HL-60 (cell line): ENCODE data around the gene HS6ST3.

Experiments
- DNase-seq, 2 experiments: peaks; one replicate each; pipeline ENCODE4 v3.0.0-alpha.2; 2010 to 2020; ENCODE audit warnings: low read depth in 1 of 2, low spot score in 1 of 2
- H3K27ac ChIP-seq: fragments of 250-450 bp; sonication (Bioruptor Pico); replicated peaks from 2 replicates; pipeline ENCODE4 v1.5.1; 2020; ENCODE audit warnings: mild to moderate bottlenecking, moderate library complexity
- H3K27me3 ChIP-seq: fragments of 250-450 bp; sonication (Bioruptor Pico); 2 replicates; pipeline ENCODE4 v1.5.1; 2021; ENCODE audit warnings: mild to moderate bottlenecking, moderate library complexity; ENCODE audit not compliant: insufficient read depth, poor library complexity, severe bottlenecking
- H3K4me3 ChIP-seq: replicated peaks from 2 replicates; pipeline ENCODE4 v1.5.1; 2011; ENCODE audit warnings: mild to moderate bottlenecking, control low read depth, low read length; ENCODE audit not compliant: insufficient read depth
- GABPA ChIP-seq: IDR thresholded peaks from 2 replicates; pipeline ENCODE4 v1.6.1; 2012; ENCODE audit warnings: low read depth
- POLR2AphosphoS5 ChIP-seq: IDR thresholded peaks from 2 replicates; pipeline ENCODE4 v1.6.1; 2012; ENCODE audit warnings: low read depth
- SPI1 ChIP-seq: IDR thresholded peaks from 2 replicates; pipeline ENCODE4 v1.6.1; 2012; ENCODE audit warnings: low read depth, mild to moderate bottlenecking, borderline replicate concordance
- TF ChIP-seq, protein P1 (sequence below): IDR thresholded peaks from 2 replicates; pipeline ENCODE4 v1.6.1; 2012; ENCODE audit warnings: low read depth; ENCODE audit not compliant: insufficient replicate concordance
- TF ChIP-seq, protein P2 (sequence below): IDR thresholded peaks from one replicate; pipeline ENCODE4 v1.5.1; 2011; ENCODE audit warnings: low read length, control low read depth, inconsistent platforms; ENCODE audit not compliant: insufficient read depth

The HS6ST3 gene

DNA sequence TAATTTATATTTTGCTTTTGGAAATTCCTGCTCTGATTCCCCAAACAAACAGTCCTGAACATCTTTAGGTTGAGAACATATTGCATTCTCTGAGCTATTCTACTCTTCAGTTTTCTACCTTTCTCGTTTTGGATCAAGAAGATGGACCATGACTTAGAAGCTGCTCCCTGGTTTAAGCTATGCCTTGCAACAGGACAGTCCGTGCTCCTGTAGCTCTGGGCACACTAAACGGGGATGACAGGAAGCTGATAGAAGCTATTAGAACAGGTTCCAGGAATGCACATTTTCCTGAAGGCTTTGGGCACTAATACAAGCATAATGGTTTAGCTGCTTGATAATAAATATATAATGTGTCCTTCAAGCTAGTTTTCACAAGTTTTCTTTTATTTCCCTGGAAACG is 385.2 kb downstream of the HS6ST3 start:
- TF ChIP-seq SPI1 (no peak), GABPA (no peak), POLR2AphosphoS5 (no peak)
- TF ChIP-seq, protein P1, sequence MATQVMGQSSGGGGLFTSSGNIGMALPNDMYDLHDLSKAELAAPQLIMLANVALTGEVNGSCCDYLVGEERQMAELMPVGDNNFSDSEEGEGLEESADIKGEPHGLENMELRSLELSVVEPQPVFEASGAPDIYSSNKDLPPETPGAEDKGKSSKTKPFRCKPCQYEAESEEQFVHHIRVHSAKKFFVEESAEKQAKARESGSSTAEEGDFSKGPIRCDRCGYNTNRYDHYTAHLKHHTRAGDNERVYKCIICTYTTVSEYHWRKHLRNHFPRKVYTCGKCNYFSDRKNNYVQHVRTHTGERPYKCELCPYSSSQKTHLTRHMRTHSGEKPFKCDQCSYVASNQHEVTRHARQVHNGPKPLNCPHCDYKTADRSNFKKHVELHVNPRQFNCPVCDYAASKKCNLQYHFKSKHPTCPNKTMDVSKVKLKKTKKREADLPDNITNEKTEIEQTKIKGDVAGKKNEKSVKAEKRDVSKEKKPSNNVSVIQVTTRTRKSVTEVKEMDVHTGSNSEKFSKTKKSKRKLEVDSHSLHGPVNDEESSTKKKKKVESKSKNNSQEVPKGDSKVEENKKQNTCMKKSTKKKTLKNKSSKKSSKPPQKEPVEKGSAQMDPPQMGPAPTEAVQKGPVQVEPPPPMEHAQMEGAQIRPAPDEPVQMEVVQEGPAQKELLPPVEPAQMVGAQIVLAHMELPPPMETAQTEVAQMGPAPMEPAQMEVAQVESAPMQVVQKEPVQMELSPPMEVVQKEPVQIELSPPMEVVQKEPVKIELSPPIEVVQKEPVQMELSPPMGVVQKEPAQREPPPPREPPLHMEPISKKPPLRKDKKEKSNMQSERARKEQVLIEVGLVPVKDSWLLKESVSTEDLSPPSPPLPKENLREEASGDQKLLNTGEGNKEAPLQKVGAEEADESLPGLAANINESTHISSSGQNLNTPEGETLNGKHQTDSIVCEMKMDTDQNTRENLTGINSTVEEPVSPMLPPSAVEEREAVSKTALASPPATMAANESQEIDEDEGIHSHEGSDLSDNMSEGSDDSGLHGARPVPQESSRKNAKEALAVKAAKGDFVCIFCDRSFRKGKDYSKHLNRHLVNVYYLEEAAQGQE: no peak
- TF ChIP-seq, protein P2, sequence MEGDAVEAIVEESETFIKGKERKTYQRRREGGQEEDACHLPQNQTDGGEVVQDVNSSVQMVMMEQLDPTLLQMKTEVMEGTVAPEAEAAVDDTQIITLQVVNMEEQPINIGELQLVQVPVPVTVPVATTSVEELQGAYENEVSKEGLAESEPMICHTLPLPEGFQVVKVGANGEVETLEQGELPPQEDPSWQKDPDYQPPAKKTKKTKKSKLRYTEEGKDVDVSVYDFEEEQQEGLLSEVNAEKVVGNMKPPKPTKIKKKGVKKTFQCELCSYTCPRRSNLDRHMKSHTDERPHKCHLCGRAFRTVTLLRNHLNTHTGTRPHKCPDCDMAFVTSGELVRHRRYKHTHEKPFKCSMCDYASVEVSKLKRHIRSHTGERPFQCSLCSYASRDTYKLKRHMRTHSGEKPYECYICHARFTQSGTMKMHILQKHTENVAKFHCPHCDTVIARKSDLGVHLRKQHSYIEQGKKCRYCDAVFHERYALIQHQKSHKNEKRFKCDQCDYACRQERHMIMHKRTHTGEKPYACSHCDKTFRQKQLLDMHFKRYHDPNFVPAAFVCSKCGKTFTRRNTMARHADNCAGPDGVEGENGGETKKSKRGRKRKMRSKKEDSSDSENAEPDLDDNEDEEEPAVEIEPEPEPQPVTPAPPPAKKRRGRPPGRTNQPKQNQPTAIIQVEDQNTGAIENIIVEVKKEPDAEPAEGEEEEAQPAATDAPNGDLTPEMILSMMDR: no peak
- Histone ChIP-seq H3K27me3 (no peaks in the 10 kb centered on the region), H3K4me3 (no peak overlapping the region), H3K27ac (no peak overlapping the region)
- no peak for DNase-seq

DNA sequence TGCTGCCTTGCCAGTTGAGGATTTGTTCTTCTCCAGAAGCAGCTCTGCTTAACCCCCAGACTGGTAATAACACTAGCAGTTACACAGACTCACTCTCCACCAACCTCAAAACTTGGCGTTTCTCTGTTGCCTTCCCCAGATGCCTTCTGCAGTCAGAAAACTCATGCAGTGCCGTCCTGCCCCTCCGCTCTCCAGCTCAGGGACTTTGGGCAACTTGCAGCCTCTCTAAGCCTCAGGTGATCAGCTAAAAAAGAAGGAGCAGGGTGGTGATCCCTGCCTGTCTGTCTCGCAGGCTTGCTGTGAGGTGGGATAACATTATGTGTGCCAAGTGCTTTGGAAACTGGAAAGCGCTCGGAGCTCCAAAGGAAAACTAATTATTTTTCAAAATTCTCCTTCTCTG is 391.6 kb downstream of the HS6ST3 start:
- no peak for TF ChIP-seq SPI1
- TF ChIP-seq, protein P2: no peak
- no peak for TF ChIP-seq POLR2AphosphoS5
- TF ChIP-seq GABPA: no peak
- TF ChIP-seq, protein P1: no peak
- DNase-seq: no peak
- Histone ChIP-seq H3K27ac (no peak overlapping the region), H3K4me3 (no peak overlapping the region), H3K27me3 (no peaks in the 10 kb centered on the region)

GRCh38 chr13:96490496-96490989 is 400.6 kb downstream of the HS6ST3 start:
- no peak for DNase-seq

More at GRCh38 chr13:96490496-96490989, 400.6 kb downstream of the HS6ST3 start:
- H3K4me3 ChIP-seq: no peak overlapping the region
- TF ChIP-seq, protein P1: no peak
- TF ChIP-seq, protein P2: no peak
- TF ChIP-seq SPI1: no peak
- TF ChIP-seq POLR2AphosphoS5: no peak
- TF ChIP-seq GABPA: no peak
- H3K27ac ChIP-seq: no peak overlapping the region
- peaks cover 7% of the 10 kb centered on the region for H3K27me3 ChIP-seq
